ENCODE data around the gene EMB.
"Not testable (repeated sequence)": the region's sequence is repeated elsewhere in the genome, so short reads cannot be mapped to it uniquely, and the experiment has no call there.

The EMB gene

DNA sequence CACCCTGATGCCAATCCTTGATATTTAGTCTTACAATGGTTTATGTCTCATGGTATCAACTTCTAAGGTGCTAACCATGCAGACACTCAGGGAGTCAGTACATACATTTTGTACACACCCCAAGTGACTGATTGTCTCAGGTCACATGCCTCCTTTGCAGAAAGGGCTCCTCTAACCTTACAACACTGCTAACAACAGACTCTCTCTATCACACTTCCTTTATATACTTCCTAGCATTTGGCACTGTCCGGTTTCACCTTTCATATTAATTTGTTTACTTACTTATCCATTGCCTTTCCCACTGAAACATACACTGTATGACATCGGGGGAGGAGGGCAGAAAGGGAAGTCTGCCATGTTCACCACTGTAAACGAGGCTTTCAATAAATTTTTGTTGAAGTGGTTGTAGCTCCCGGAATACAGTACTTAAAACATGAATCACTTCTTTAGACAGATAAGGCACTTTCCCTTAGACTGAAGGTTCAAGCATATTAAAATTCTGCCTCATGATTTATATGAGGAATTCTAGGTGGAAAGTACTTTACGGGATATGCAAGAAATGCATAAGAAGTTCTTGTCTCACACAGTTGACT is 20.6 kb downstream of the EMB start:
- H3K9me3 ChIP-seq, result peaks cover 24% of the 10 kb centered on the region; the same call in 1 of the 2 replicates
- H4K20me1 ChIP-seq, result peaks cover 18% of the 10 kb centered on the region
- H3K27me3 ChIP-seq, result no peaks in the 10 kb centered on the region
- peaks cover 51% of the 10 kb centered on the region for H3K36me3 ChIP-seq
- H3K4me1 ChIP-seq, result peaks cover 17% of the 10 kb centered on the region
- H3K27ac ChIP-seq, result no peak overlapping the region
- TF ChIP-seq Cebpa-rat (IDR thresholded peaks at IDR 0.05), result no peak
- no peak overlapping the region for H3K9ac ChIP-seq
- H3K4me3 ChIP-seq, result no peak overlapping the region
- no peak overlapping the region for H3K4me2 ChIP-seq

DNA sequence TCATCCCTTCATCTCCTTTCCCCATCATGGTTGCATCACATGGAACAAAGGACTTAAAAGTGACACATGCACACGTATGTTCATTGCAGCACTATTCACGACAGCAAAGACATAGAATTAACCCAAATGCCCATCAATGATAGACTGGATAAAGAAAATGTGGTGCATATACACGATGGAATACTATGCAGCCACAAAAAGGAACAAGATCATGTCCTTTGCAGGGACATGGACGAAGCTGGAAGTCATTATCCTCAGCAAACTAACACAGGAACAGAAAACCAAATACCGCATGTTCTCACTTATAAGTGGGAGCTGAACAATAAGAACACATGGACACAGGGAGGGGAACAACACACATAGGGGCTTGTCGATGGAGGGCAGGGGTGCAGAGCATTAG is 21.4 kb downstream of the EMB start:
- Histone ChIP-seq H3K36me3 (peaks cover 45% of the 10 kb centered on the region), H3K9me3 (peaks cover 24% of the 10 kb centered on the region; the same call in 1 of the 2 replicates), H3K4me1 (peaks cover 24% of the 10 kb centered on the region), H4K20me1 (peaks cover 23% of the 10 kb centered on the region)
- not testable (repeated sequence) for H3K27me3 ChIP-seq, H3K4me3 ChIP-seq, H3K9ac ChIP-seq, H3K4me2 ChIP-seq, H3K27ac ChIP-seq

GRCh38 chr5:50416637-50417036 is 24.5 kb downstream of the EMB start:
- Histone ChIP-seq H3K36me3 (peaks cover 33% of the 10 kb centered on the region), H3K4me3 (0 out of 2 replicates have a peak overlapping the region, but pooled peaks have one; percentile 13), H3K4me1 (peaks cover 31% of the 10 kb centered on the region), H3K4me2 (peak overlapping the region; percentile 56), H4K20me1 (peaks cover 23% of the 10 kb centered on the region), H3K9me3 (peaks cover 17% of the 10 kb centered on the region; the same call in 1 of the 2 replicates)
- H3K27me3 ChIP-seq, H3K9ac ChIP-seq, H3K27ac ChIP-seq: not testable (repeated sequence)

- no peak overlapping the region for H3K4me3 ChIP-seq
- H4K20me1 ChIP-seq, result peaks cover 23% of the 10 kb centered on the region
- H3K4me2 ChIP-seq, result peak overlapping the region; percentile 56
- peaks cover 31% of the 10 kb centered on the region for H3K4me1 ChIP-seq
- peaks cover 29% of the 10 kb centered on the region for H3K36me3 ChIP-seq
- no peak overlapping the region for H3K27ac ChIP-seq
- no peak for TF ChIP-seq Cebpa-rat (IDR thresholded peaks at IDR 0.05)
- no peak overlapping the region for H3K9ac ChIP-seq
- H3K9me3 ChIP-seq, result peaks cover 15% of the 10 kb centered on the region; the same call in 1 of the 2 replicates
- H3K27me3 ChIP-seq, result no peaks in the 10 kb centered on the region
Observed at GRCh38 chr5:50415912-50416311, 25.2 kb downstream of the EMB start.

- not testable (repeated sequence) for H3K27ac ChIP-seq, H3K4me2 ChIP-seq, H3K4me3 ChIP-seq, H3K27me3 ChIP-seq, H3K9ac ChIP-seq, H3K9me3 ChIP-seq
- Histone ChIP-seq H3K36me3 (peaks cover 37% of the 10 kb centered on the region; the same call in 1 of the 2 replicates), H3K4me1 (peaks cover 30% of the 10 kb centered on the region), H4K20me1 (peaks cover 10% of the 10 kb centered on the region)
Observed at GRCh38 chr5:50410932-50411331, 30.2 kb downstream of the EMB start.

DNA sequence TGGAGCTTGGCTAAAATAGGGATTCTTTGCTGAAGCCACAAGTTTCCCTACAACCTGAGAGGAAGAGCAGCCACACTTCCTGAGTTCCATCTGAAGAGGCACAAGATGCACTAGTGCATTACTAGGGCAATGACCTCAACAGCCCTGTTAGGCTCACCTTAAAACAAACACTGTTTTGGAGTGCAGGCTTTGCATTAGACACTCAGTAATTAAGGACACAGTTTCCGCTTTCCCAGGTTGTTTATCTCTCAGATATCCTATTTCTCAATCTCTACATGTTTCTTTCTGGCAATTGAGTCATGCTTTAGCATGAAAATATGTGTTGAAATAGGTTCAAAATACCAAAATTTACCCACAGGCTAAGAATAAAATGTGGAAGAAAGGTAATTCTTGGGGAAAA is 34.2 kb downstream of the EMB start:
- Histone ChIP-seq H3K36me3 (peaks cover 57% of the 10 kb centered on the region), H3K9me3 (no peaks in the 10 kb centered on the region), H3K4me3 (no peak overlapping the region), H4K20me1 (no peaks in the 10 kb centered on the region), H3K4me2 (peak overlapping the region; percentile 26), H3K27me3 (no peaks in the 10 kb centered on the region), H3K4me1 (peaks cover 11% of the 10 kb centered on the region), H3K27ac (no peak overlapping the region), H3K9ac (no peak overlapping the region)
- TF ChIP-seq Cebpa-rat (IDR thresholded peaks at IDR 0.05), result no peak

- TF ChIP-seq Cebpa-rat (IDR thresholded peaks at IDR 0.05), result no peak
- peaks cover 64% of the 10 kb centered on the region for H3K36me3 ChIP-seq
Observed at GRCh38 chr5:50401336-50401735, 39.8 kb downstream of the EMB start.

GRCh38 chr5:50393925-50394609 is 47.0 kb downstream of the EMB start:
- not testable (repeated sequence) for H3K4me3 ChIP-seq, H3K4me1 ChIP-seq, H3K4me2 ChIP-seq, H3K27me3 ChIP-seq, H4K20me1 ChIP-seq, H3K9ac ChIP-seq, H3K27ac ChIP-seq
- peaks cover 68% of the 10 kb centered on the region for H3K36me3 ChIP-seq
- peaks cover 10% of the 10 kb centered on the region; the same call in 1 of the 2 replicates for H3K9me3 ChIP-seq

More at GRCh38 chr5:50401336-50401735, 39.8 kb downstream of the EMB start:
- no peaks in the 10 kb centered on the region for H4K20me1 ChIP-seq
- H3K27ac ChIP-seq, result no peak overlapping the region
- no peak overlapping the region for H3K4me2 ChIP-seq
- no peak overlapping the region for H3K9ac ChIP-seq
- H3K27me3 ChIP-seq, result no peaks in the 10 kb centered on the region
- no peaks in the 10 kb centered on the region for H3K9me3 ChIP-seq
- no peak overlapping the region for H3K4me3 ChIP-seq
- no peaks in the 10 kb centered on the region for H3K4me1 ChIP-seq

- not testable (repeated sequence) for H3K9ac ChIP-seq, H3K4me2 ChIP-seq, H3K4me1 ChIP-seq, H3K4me3 ChIP-seq, H4K20me1 ChIP-seq, H3K27me3 ChIP-seq, H3K27ac ChIP-seq
- Histone ChIP-seq H3K9me3 (peaks cover 25% of the 10 kb centered on the region), H3K36me3 (peaks cover 77% of the 10 kb centered on the region)
Observed at GRCh38 chr5:50392289-50392688, 48.8 kb downstream of the EMB start.

DNA sequence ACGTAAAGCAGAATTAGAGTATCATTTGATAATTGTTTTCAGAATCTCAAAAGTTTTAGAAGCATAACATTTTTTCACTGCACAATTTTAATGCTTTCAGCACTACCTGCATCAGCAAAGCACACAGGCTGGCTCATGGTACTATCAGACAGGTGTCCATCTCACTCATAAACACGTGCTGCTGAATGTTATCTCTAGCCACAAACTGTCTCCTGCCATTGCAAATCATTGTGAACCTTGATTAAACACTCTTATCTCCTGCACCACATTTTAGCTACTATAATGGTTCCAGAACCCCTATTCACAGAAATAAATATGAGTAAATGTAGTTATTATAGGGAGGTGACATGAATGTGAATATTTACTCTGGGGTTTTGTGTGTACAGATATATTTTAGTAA is 56.7 kb downstream of the EMB start:
- not testable (repeated sequence) for H3K9ac ChIP-seq, H3K4me2 ChIP-seq, H3K27me3 ChIP-seq, H4K20me1 ChIP-seq, H3K27ac ChIP-seq, H3K4me3 ChIP-seq, H3K4me1 ChIP-seq
- Histone ChIP-seq H3K36me3 (peaks cover 40% of the 10 kb centered on the region), H3K9me3 (peaks cover 32% of the 10 kb centered on the region)

- not testable (repeated sequence) for H4K20me1 ChIP-seq, H3K4me3 ChIP-seq, H3K27ac ChIP-seq, H3K4me2 ChIP-seq, H3K9ac ChIP-seq, H3K27me3 ChIP-seq, H3K4me1 ChIP-seq
- H3K9me3 ChIP-seq, result peaks cover 11% of the 10 kb centered on the region; the same call in 1 of the 2 replicates
- peaks cover 25% of the 10 kb centered on the region for H3K36me3 ChIP-seq
Observed at GRCh38 chr5:50376696-50377095, 64.4 kb downstream of the EMB start.

- Histone ChIP-seq H3K36me3 (peaks cover 48% of the 10 kb centered on the region), H3K9me3 (peaks cover 43% of the 10 kb centered on the region)
- H3K4me2 ChIP-seq, H3K27ac ChIP-seq, H4K20me1 ChIP-seq, H3K9ac ChIP-seq, H3K4me3 ChIP-seq, H3K27me3 ChIP-seq, H3K4me1 ChIP-seq: not testable (repeated sequence)
Observed at GRCh38 chr5:50369287-50370033, 71.6 kb downstream of the EMB start.

Data from BLaER1 (cell line).